WTC11 (cell line): ENCODE measurements around the gene SRPX2.

Source experiments
- CTCF ChIP-seq: fragments of 200-600 bp; IDR thresholded peaks from 2 replicates; pipeline ENCODE4 v1.8.0; 2022; ENCODE audit warnings: antibody characterized with exemption
- NFE2L1 ChIP-seq: sonication (generic); formaldehyde crosslinking; IDR thresholded peaks from 2 replicates; pipeline ENCODE4 v1.8.1; 2023; ENCODE audit warnings: missing genetic modification reagents
- PRRX2 ChIP-seq: fragments of 250-450 bp; sonication (Bioruptor Pico); IDR thresholded peaks from 2 replicates; pipeline ENCODE4 v1.8.0; 2021; ENCODE audit warnings: mild to moderate bottlenecking
- RELA ChIP-seq: sonication (generic); formaldehyde crosslinking; IDR thresholded peaks from 2 replicates; pipeline ENCODE4 v1.8.1; 2022; ENCODE audit warnings: missing genetic modification reagents, mild to moderate bottlenecking, borderline replicate concordance
- SP1 ChIP-seq: sonication (generic); formaldehyde crosslinking; conservative IDR thresholded peaks from 2 replicates; pipeline ENCODE4 v1.8.1; 2022; ENCODE audit warnings: missing genetic modification reagents
- TEAD1 ChIP-seq: sonication (generic); formaldehyde crosslinking; IDR thresholded peaks from 2 replicates; pipeline ENCODE4 v1.8.0; 2022; ENCODE audit warnings: mild to moderate bottlenecking, missing genetic modification reagents
- TF ChIP-seq, protein P1 (sequence below): sonication (generic); formaldehyde crosslinking; IDR thresholded peaks from 2 replicates; pipeline ENCODE4 v1.8.0; 2022; ENCODE audit warnings: mild to moderate bottlenecking, missing genetic modification reagents
- TF ChIP-seq, protein P2 (sequence below): sonication (generic); formaldehyde crosslinking; IDR thresholded peaks from 2 replicates; pipeline ENCODE4 v1.8.0; 2023; ENCODE audit warnings: missing genetic modification reagents

GRCh38 chrX:100658941-100659381 is 15.0 kb downstream of the SRPX2 start:
- no peak for TF ChIP-seq CTCF
- TF ChIP-seq, protein P1, sequence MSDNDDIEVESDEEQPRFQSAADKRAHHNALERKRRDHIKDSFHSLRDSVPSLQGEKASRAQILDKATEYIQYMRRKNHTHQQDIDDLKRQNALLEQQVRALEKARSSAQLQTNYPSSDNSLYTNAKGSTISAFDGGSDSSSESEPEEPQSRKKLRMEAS, result no peak
- TF ChIP-seq SP1 (CRISPR knock-in tag), result no peak
- no peak for TF ChIP-seq TEAD1 (CRISPR knock-in tag)
- TF ChIP-seq, protein P2, sequence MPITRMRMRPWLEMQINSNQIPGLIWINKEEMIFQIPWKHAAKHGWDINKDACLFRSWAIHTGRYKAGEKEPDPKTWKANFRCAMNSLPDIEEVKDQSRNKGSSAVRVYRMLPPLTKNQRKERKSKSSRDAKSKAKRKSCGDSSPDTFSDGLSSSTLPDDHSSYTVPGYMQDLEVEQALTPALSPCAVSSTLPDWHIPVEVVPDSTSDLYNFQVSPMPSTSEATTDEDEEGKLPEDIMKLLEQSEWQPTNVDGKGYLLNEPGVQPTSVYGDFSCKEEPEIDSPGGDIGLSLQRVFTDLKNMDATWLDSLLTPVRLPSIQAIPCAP (CRISPR knock-in tag), result no peak
- no peak for TF ChIP-seq NFE2L1 (CRISPR knock-in tag)
- no peak for TF ChIP-seq PRRX2 (CRISPR knock-in tag)
- no peak for TF ChIP-seq RELA (CRISPR knock-in tag)
